Uterus (tissue), 4 donors: ENCODE measurements around the gene POM121L2. TPM values are rescaled to one million over a fixed set of nuclear protein-coding genes. Genes with fewer than 3 reads are reported as not detected.

Experiments
- DNase-seq, 2 donors: peaks; one replicate each; pipeline ENCODE4 v3.0.0-alpha.2; 2019 to 2020
- H3K27ac ChIP-seq, 2 donors: fragments of 200-600 bp; sonication (generic); 1 replicate in 1 of 2; 2 replicates in 1 of 2; pipeline ENCODE4 v1.5.1; 2016 to 2018
- H3K27me3 ChIP-seq, 2 donors: fragments of 200-600 bp; sonication (generic); one replicate each; pipeline ENCODE4 v1.5.1; 2018 to 2019; ENCODE audit warnings: control low read depth in 1 of 2
- H3K36me3 ChIP-seq, 2 donors: fragments of 200-600 bp; sonication (generic); one replicate each; pipeline ENCODE4 v1.5.1; 2019; ENCODE audit warnings: control low read depth in 1 of 2
- H3K4me1 ChIP-seq, 2 donors: fragments of 200-600 bp; sonication (generic); one replicate each; pipeline ENCODE4 v1.5.1; 2018 to 2019; ENCODE audit warnings: control low read depth in 1 of 2
- H3K4me3 ChIP-seq, 2 donors: fragments of 200-600 bp; sonication (generic); 1 replicate in 1 of 2; 2 replicates in 1 of 2; pipeline ENCODE4 v1.5.1; 2018 to 2019; ENCODE audit warnings: mild to moderate bottlenecking in 1 of 2
- H3K9me3 ChIP-seq, 2 donors: fragments of 200-600 bp; sonication (generic); one replicate each; pipeline ENCODE4 v1.5.1; 2019; ENCODE audit warnings: control low read depth in 1 of 2
- POLR2A ChIP-seq, 2 donors: fragments of 450-650 bp; IDR thresholded peaks; one replicate each; pipeline ENCODE4 v1.6.1; 2016; ENCODE audit warnings: antibody characterized with exemption in 2 of 2, mild to moderate bottlenecking in 1 of 2, moderate library complexity in 1 of 2
- intact Hi-C: fragments of 100-400 bp; cut with DNase I; formaldehyde crosslinking; loops from one replicate; pipeline ENCODE4 v1.15.1; 2023; ENCODE audit warnings: low total_unique reads
- total RNA-seq, 4 donors: library from RNA; depleted of rRNA in 3 of 4; stranded (reverse); fragments of >200 nt in 3 of 4; gene quantifications; one replicate each; pipeline versions ENCODE4 v1.1.0 to v1.2.4, GENCODE V29; 2014 to 2023
- TF ChIP-seq, protein P1 (sequence below), 4 experiments: fragments of 200-600 bp in 2 of 4; fragments of 450-650 bp in 2 of 4; sonication (generic) in 2 of 4; IDR thresholded peaks; one replicate each; pipeline ENCODE4 v1.5.1; 2016 to 2019; ENCODE audit warnings: antibody characterized with exemption in 4 of 4, mild to moderate bottlenecking in 2 of 4, moderate library complexity in 1 of 4
- donor health status: DM: yes; HTN: yes; CAD: no.

POM121L2 gene
- total RNA-seq, 4 donors from 2014 or later: not detected

DNA sequence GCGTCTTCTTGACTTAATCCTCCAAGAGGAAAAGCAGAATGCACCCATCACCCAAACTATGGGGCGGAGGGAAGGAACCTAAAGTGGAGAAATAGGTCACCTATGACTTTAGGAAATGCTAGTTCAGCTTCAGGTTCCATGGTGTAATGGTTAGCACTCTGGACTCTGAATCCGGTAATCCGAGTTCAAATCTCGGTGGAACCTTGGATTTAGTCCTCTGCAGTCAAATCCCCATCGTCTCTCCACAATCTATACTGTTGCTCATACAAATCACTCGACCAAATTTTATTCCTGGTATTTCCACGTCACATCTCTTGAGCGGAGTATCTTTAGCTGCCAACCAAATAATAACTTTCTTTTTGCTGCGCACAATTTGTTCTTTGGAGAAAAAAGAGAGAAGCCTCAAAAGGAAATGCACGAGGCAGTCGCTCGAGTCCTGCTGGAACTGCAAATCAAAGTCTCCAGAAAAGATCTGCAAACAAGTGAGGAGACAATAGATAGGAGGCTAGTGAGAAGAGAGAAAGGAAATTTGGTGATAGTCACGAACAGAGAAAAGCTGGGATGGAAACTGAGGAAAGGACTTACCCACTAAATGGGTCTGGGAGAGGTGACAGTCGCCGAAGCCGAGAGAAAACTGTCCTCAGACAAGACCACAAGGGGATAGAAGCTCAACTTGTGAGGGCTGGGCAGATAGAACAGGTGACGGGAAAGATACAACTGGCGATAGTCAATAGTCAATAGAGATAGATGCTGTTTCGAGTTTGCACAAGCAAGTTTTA is 16.6 kb downstream of the POM121L2 start:
- Histone ChIP-seq H3K27ac (no peak overlapping the region), H3K4me1 (no peaks in the 10 kb centered on the region), H3K27me3 (peaks cover 0 to 60% of the 10 kb centered on the region in 2 donors), H3K9me3 (no peaks in the 10 kb centered on the region), H3K36me3 (no peaks in the 10 kb centered on the region), H3K4me3 (no peak overlapping the region)
- intact Hi-C loops: no loop called here
- TF ChIP-seq POLR2A (IDR thresholded peaks at IDR 0.05): no peak
- TF ChIP-seq, protein P1, sequence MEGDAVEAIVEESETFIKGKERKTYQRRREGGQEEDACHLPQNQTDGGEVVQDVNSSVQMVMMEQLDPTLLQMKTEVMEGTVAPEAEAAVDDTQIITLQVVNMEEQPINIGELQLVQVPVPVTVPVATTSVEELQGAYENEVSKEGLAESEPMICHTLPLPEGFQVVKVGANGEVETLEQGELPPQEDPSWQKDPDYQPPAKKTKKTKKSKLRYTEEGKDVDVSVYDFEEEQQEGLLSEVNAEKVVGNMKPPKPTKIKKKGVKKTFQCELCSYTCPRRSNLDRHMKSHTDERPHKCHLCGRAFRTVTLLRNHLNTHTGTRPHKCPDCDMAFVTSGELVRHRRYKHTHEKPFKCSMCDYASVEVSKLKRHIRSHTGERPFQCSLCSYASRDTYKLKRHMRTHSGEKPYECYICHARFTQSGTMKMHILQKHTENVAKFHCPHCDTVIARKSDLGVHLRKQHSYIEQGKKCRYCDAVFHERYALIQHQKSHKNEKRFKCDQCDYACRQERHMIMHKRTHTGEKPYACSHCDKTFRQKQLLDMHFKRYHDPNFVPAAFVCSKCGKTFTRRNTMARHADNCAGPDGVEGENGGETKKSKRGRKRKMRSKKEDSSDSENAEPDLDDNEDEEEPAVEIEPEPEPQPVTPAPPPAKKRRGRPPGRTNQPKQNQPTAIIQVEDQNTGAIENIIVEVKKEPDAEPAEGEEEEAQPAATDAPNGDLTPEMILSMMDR (IDR thresholded peaks at IDR 0.05): no peak
- no peak for DNase-seq

DNA sequence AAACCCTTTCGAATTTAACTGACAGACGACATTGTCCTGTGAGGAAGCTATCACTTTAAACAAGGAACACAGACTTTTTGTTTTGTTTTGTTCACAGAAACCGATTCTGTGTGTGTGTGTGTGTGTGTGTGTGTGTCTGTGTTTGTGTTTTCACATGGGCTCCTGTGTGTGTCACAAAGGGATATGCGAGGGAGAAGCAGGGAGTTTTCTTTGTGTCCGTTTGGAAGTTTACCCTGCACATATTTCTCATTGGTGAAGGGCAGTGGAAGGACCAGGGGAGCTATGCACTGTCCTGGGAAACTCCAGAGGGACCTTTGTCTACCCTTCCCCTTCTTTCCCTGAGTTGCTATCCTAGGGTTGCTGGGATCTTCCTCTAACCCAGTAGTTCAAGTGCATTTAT is 17.7 kb downstream of the POM121L2 start:
- TF ChIP-seq, protein P1 (IDR thresholded peaks at IDR 0.05): no peak
- TF ChIP-seq POLR2A (IDR thresholded peaks at IDR 0.05): no peak
- DNase-seq: no peak
- intact Hi-C loops: no loop called here
- H3K4me1 ChIP-seq: no peaks in the 10 kb centered on the region
- no peak overlapping the region for H3K4me3 ChIP-seq
- no peaks in the 10 kb centered on the region for H3K9me3 ChIP-seq
- H3K27ac ChIP-seq: no peak overlapping the region
- peaks cover 0 to 69% of the 10 kb centered on the region in 2 donors for H3K27me3 ChIP-seq
- H3K36me3 ChIP-seq: no peaks in the 10 kb centered on the region

DNA sequence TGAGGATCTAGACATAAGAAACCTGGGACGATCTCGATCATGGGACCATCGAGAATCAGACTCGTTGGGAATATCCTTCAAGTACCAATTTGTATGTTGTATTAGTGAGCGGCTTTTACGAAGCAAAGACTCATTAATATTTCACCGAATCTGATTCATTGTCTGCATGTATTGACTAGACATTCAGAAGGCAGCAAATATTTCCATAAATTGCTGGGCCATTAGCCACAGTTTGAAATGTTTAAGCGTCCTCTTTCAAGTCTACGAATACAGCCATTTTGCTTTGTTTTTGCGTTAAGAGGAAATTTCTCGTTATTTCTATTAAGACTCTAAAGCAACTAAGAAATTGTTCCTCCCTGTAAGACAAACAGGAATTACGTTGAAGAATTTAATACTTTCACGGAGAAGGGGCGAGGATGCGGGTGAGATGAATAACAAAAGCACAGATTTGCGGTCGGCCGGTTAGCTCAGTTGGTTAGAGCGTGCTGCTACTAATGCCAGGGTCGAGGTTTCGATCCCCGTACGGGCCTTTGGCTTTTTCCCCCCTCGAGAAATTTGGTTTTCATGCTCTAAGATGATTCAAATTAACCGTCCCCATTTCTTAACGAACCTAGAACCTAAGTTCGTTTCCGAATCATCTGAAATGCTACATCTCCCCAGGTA is 18.5 kb downstream of the POM121L2 start:
- no peaks in the 10 kb centered on the region for H3K4me1 ChIP-seq
- no peak overlapping the region for H3K27ac ChIP-seq
- no peaks in the 10 kb centered on the region for H3K36me3 ChIP-seq
- no peaks in the 10 kb centered on the region for H3K9me3 ChIP-seq
- H3K4me3 ChIP-seq: no peak overlapping the region
- DNase-seq: no peak
- TF ChIP-seq POLR2A (IDR thresholded peaks at IDR 0.05): no peak
- TF ChIP-seq, protein P1 (IDR thresholded peaks at IDR 0.05): no peak
- peaks cover 0 to 73% of the 10 kb centered on the region in 2 donors for H3K27me3 ChIP-seq
- intact Hi-C loops: no loop called here

DNA sequence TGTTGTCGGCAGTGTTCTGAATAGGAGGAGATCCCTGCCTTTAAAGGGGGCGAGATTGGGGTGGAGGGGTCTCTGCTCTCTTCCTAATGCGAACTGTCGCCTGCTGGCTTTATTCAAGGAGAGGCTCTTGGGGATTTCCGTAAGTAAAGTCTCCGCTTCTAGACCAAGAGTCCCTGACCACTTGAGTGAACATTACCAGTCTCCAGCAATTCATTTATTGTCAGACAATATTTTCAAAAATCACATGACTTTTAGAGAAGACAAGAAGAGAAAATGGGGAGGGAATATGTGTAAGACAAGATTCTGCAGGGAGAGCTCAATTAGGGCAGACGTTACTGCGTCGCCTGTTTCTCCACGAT is 21.2 kb downstream of the POM121L2 start:
- Histone ChIP-seq H3K4me3 (no peak overlapping the region), H3K9me3 (no peaks in the 10 kb centered on the region), H3K27me3 (peaks cover 5 to 89% of the 10 kb centered on the region in 2 donors), H3K27ac (no peak overlapping the region), H3K36me3 (no peaks in the 10 kb centered on the region), H3K4me1 (no peaks in the 10 kb centered on the region)
- intact Hi-C loops: no loop called here
- no peak for TF ChIP-seq POLR2A (IDR thresholded peaks at IDR 0.05)
- TF ChIP-seq, protein P1 (IDR thresholded peaks at IDR 0.05): no peak
- DNase-seq: no peak
